HepG2 (cell line): ENCODE measurements around the gene LYRM7. TPM values are rescaled to one million over a fixed set of nuclear protein-coding genes. Genes with fewer than 3 reads are reported as not detected.
A peak's percentile ranks its signal among the peaks of the same experiment; 100 is the strongest.

Experiments used
- GZF1 ChIP-seq: sonication (generic); formaldehyde crosslinking; IDR thresholded peaks from 2 replicates; pipeline ENCODE4 v1.5.1; 2020; ENCODE audit warnings: mild to moderate bottlenecking, missing genetic modification reagents
- HOXA3 ChIP-seq: sonication (generic); formaldehyde crosslinking; IDR thresholded peaks from 2 replicates; pipeline ENCODE4 v1.5.0; 2020; ENCODE audit warnings: missing genetic modification reagents
- ISL2 ChIP-seq: sonication (generic); formaldehyde crosslinking; IDR thresholded peaks from 2 replicates; pipeline ENCODE4 v1.5.0; 2020; ENCODE audit warnings: missing genetic modification reagents
- KLF13 ChIP-seq: sonication (generic); formaldehyde crosslinking; IDR thresholded peaks from 2 replicates; pipeline ENCODE4 v1.4.0; 2020; ENCODE audit warnings: mild to moderate bottlenecking, missing genetic modification reagents
- MEIS2 ChIP-seq: sonication (generic); formaldehyde crosslinking; IDR thresholded peaks from 2 replicates; pipeline ENCODE4 v1.9.0; 2021; ENCODE audit warnings: mild to moderate bottlenecking, missing genetic modification reagents
- TCF7 ChIP-seq: sonication (generic); IDR thresholded peaks from 2 replicates; pipeline ENCODE4 v1.6.1; 2016; ENCODE audit warnings: antibody characterized with exemption, low read depth
- ZNF264 ChIP-seq: sonication (generic); formaldehyde crosslinking; IDR thresholded peaks from 2 replicates; pipeline ENCODE4 v1.4.0; 2020; ENCODE audit warnings: missing genetic modification reagents
- ZNF530 ChIP-seq: sonication (generic); formaldehyde crosslinking; IDR thresholded peaks from 2 replicates; pipeline ENCODE4 v1.5.0; 2020; ENCODE audit warnings: low read depth, mild to moderate bottlenecking, missing genetic modification reagents
- ZNF572 ChIP-seq: sonication (generic); formaldehyde crosslinking; IDR thresholded peaks from 2 replicates; pipeline ENCODE4 v1.5.1; 2020; ENCODE audit warnings: mild to moderate bottlenecking, missing genetic modification reagents
- ZNF747 ChIP-seq: sonication (generic); formaldehyde crosslinking; IDR thresholded peaks from 2 replicates; pipeline ENCODE4 v1.8.1; 2023; ENCODE audit warnings: missing genetic modification reagents, mild to moderate bottlenecking, borderline replicate concordance
- polyA plus RNA-seq, 8 experiments: library from polyadenylated mRNA; depleted of rRNA in 3 of 8; stranded (reverse) in 7 of 8; unstranded in 1 of 8; fragments of >200 nt; fragmentation: Illumina TruSeq in 4 of 8; extraction: Trizol in 4 of 8; gene quantifications; 2 replicates each; pipeline versions ENCODE4 v1.2.1 to v1.2.3, GENCODE V29; 2011 to 2016; ENCODE audit warnings: low read depth in 4 of 8, missing spikeins in 1 of 8, mixed read lengths in 1 of 8; ENCODE audit not compliant: insufficient read depth in 1 of 8
- total RNA-seq, 5 experiments: library from RNA; depleted of rRNA; stranded (reverse); fragments of >200 nt; fragmentation: Illumina TruSeq; extraction: Trizol; gene quantifications; 2 replicates each; pipeline ENCODE4 v1.2.3, GENCODE V29; 2016; ENCODE audit warnings: low read depth in 1 of 5
- TF ChIP-seq, protein P1 (sequence below): sonication (generic); formaldehyde crosslinking; IDR thresholded peaks from 2 replicates; pipeline ENCODE4 v1.8.1; 2022; ENCODE audit warnings: low read depth, mild to moderate bottlenecking, missing genetic modification reagents
- TF ChIP-seq, protein P2 (sequence below): sonication (generic); formaldehyde crosslinking; IDR thresholded peaks from 2 replicates; pipeline ENCODE4 v1.4.0; 2020; ENCODE audit warnings: low read depth, missing genetic modification reagents
- TF ChIP-seq, protein P3 (sequence below): sonication (generic); formaldehyde crosslinking; IDR thresholded peaks from 2 replicates; pipeline ENCODE4 v1.4.0; 2020; ENCODE audit warnings: missing genetic modification reagents, borderline replicate concordance

Gene LYRM7
- total and polyA plus RNA-seq, 2 of the 13 experiments (the other 11 are each of a cell fraction or from before 2014, with no cell fraction given), result 3.0 to 5.5 TPM

DNA sequence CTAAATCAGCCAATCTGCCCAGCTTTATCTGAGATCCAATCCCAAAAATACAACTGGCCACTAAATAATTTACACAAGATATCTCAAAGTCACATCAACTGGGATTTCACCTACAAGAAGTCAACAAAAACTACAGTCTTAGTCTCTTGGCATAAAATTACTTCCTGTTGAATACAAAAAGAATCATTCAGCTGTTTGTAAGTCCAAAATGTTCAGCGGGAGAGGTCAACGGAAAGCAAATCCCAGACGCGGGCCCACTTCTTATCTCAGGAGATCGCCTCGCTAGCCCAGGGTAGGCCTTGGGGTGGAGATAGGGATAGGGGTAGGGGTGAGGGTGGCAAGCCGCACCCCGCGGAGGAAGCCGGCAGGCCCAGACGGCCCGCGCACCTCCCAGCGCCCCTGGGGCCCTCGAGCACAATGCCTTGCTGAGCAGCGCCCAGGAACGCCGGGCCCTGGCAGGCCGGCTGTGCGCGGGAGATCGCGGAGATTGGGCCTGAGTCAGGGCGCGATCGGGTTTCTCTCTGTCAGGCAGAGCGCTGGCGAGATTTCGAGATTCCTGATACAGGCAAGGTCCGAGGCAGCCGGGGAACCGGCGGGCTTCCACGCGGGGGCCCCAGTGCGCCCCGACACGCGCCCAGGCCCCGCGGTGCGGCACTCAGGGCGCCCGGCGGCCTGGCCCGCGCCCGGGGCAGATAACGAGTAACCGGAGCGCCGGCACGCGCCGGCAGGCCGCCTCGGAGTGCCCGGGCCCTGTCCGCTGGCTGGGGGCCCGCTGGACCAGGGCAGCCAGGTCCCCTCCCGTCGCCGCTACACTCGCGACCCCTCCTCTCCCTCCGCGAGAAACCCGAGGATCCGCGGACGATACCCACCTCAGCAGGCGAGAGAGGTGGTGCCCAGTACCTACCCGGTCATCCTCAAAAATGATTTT is 6.3 kb upstream of the LYRM7 start (continued):
- 0 out of 2 replicates have a peak, but pooled peaks have one; percentile 28 for TF ChIP-seq GZF1 (CRISPR knock-in tag)
- TF ChIP-seq KLF13, result no peak
- TF ChIP-seq TCF7, result no peak
- TF ChIP-seq ISL2 (CRISPR knock-in tag), result peak; percentile 33
- no peak for TF ChIP-seq ZNF572
- TF ChIP-seq, protein P1, sequence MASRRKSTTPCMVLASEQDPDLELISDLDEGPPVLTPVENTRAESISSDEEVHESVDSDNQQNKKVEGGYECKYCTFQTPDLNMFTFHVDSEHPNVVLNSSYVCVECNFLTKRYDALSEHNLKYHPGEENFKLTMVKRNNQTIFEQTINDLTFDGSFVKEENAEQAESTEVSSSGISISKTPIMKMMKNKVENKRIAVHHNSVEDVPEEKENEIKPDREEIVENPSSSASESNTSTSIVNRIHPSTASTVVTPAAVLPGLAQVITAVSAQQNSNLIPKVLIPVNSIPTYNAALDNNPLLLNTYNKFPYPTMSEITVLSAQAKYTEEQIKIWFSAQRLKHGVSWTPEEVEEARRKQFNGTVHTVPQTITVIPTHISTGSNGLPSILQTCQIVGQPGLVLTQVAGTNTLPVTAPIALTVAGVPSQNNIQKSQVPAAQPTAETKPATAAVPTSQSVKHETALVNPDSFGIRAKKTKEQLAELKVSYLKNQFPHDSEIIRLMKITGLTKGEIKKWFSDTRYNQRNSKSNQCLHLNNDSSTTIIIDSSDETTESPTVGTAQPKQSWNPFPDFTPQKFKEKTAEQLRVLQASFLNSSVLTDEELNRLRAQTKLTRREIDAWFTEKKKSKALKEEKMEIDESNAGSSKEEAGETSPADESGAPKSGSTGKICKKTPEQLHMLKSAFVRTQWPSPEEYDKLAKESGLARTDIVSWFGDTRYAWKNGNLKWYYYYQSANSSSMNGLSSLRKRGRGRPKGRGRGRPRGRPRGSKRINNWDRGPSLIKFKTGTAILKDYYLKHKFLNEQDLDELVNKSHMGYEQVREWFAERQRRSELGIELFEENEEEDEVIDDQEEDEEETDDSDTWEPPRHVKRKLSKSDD (CRISPR knock-in tag), result no peak
- TF ChIP-seq, protein P2, sequence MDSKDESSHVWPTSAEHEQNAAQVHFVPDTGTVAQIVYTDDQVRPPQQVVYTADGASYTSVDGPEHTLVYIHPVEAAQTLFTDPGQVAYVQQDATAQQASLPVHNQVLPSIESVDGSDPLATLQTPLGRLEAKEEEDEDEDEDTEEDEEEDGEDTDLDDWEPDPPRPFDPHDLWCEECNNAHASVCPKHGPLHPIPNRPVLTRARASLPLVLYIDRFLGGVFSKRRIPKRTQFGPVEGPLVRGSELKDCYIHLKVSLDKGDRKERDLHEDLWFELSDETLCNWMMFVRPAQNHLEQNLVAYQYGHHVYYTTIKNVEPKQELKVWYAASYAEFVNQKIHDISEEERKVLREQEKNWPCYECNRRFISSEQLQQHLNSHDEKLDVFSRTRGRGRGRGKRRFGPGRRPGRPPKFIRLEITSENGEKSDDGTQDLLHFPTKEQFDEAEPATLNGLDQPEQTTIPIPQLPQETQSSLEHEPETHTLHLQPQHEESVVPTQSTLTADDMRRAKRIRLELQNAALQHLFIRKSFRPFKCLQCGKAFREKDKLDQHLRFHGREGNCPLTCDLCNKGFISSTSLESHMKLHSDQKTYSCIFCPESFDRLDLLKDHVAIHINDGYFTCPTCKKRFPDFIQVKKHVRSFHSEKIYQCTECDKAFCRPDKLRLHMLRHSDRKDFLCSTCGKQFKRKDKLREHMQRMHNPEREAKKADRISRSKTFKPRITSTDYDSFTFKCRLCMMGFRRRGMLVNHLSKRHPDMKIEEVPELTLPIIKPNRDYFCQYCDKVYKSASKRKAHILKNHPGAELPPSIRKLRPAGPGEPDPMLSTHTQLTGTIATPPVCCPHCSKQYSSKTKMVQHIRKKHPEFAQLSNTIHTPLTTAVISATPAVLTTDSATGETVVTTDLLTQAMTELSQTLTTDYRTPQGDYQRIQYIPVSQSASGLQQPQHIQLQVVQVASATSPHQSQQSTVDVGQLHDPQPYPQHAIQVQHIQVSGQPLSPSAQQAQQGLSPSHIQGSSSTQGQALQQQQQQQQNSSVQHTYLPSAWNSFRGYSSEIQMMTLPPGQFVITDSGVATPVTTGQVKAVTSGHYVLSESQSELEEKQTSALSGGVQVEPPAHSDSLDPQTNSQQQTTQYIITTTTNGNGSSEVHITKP, result no peak
- TF ChIP-seq MEIS2 (CRISPR knock-in tag), result peak; percentile 87; the same call in 1 of the 2 replicates
- TF ChIP-seq ZNF530, result no peak
- TF ChIP-seq, protein P3, sequence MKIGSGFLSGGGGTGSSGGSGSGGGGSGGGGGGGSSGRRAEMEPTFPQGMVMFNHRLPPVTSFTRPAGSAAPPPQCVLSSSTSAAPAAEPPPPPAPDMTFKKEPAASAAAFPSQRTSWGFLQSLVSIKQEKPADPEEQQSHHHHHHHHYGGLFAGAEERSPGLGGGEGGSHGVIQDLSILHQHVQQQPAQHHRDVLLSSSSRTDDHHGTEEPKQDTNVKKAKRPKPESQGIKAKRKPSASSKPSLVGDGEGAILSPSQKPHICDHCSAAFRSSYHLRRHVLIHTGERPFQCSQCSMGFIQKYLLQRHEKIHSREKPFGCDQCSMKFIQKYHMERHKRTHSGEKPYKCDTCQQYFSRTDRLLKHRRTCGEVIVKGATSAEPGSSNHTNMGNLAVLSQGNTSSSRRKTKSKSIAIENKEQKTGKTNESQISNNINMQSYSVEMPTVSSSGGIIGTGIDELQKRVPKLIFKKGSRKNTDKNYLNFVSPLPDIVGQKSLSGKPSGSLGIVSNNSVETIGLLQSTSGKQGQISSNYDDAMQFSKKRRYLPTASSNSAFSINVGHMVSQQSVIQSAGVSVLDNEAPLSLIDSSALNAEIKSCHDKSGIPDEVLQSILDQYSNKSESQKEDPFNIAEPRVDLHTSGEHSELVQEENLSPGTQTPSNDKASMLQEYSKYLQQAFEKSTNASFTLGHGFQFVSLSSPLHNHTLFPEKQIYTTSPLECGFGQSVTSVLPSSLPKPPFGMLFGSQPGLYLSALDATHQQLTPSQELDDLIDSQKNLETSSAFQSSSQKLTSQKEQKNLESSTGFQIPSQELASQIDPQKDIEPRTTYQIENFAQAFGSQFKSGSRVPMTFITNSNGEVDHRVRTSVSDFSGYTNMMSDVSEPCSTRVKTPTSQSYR (CRISPR knock-in tag), result no peak
- peak; percentile 52; the same call in 1 of the 2 replicates for TF ChIP-seq ZNF264 (CRISPR knock-in tag)
- peak; percentile 57 for TF ChIP-seq HOXA3 (CRISPR knock-in tag)
- 0 out of 2 replicates have a peak, but pooled peaks have one; percentile 49 for TF ChIP-seq ZNF747 (CRISPR knock-in tag)
